ENCODE measurements around the gene SFTPA2. TPM values are rescaled to one million over a fixed set of nuclear protein-coding genes. Genes with fewer than 3 reads are reported as not detected.
"Not testable (repeated sequence)": the region's sequence is repeated elsewhere in the genome, so short reads cannot be mapped to it uniquely, and the experiment has no call there.

SFTPA2 gene
- total RNA-seq, 2 donors from 2014 or later: 0.19 TPM; not detected in 1

GRCh38 chr10:79601939-79602338 is 41.7 kb upstream of the SFTPA2 start:
- Histone ChIP-seq H3K4me1 (no peaks in the 10 kb centered on the region), H3K27me3 (no peaks in the 10 kb centered on the region), H3K4me3 (no peak overlapping the region), H3K9me3 (peaks cover 0 to 12% of the 10 kb centered on the region in 2 donors), H3K36me3 (no peaks in the 10 kb centered on the region), H3K27ac (no peak overlapping the region)
- TF ChIP-seq CTCF (IDR thresholded peaks at IDR 0.05): no peak
- DNase-seq (ENCODE audit: low spot score): no peak

GRCh38 chr10:79599644-79600043 is 39.4 kb upstream of the SFTPA2 start:
- not testable (repeated sequence) for H3K27me3 ChIP-seq; H3K36me3 ChIP-seq; H3K4me3 ChIP-seq; H3K27ac ChIP-seq; DNase-seq (ENCODE audit: low spot score); H3K4me1 ChIP-seq
- H3K9me3 ChIP-seq: peaks cover 0 to 12% of the 10 kb centered on the region in 2 donors

- Histone ChIP-seq H3K4me1 (no peaks in the 10 kb centered on the region), H3K9me3 (peaks cover 0 to 12% of the 10 kb centered on the region in 2 donors), H3K27me3 (no peaks in the 10 kb centered on the region), H3K4me3 (no peak overlapping the region), H3K36me3 (no peaks in the 10 kb centered on the region), H3K27ac (no peak overlapping the region)
- TF ChIP-seq CTCF (IDR thresholded peaks at IDR 0.05): no peak
- no peak for DNase-seq (ENCODE audit: low spot score)
Observed at GRCh38 chr10:79595510-79595909, 35.3 kb upstream of the SFTPA2 start.

GRCh38 chr10:79594565-79594964 is 34.4 kb upstream of the SFTPA2 start:
- H3K27me3 ChIP-seq; H3K4me1 ChIP-seq; H3K4me3 ChIP-seq; H3K36me3 ChIP-seq; H3K27ac ChIP-seq; DNase-seq (ENCODE audit: low spot score): not testable (repeated sequence)
- peaks cover 0 to 12% of the 10 kb centered on the region in 2 donors for H3K9me3 ChIP-seq

- H3K4me1 ChIP-seq: no peaks in the 10 kb centered on the region
- no peak overlapping the region for H3K4me3 ChIP-seq
- H3K36me3 ChIP-seq: no peaks in the 10 kb centered on the region
- no peaks in the 10 kb centered on the region for H3K27me3 ChIP-seq
- peaks cover 0 to 12% of the 10 kb centered on the region in 2 donors for H3K9me3 ChIP-seq
- no peak for TF ChIP-seq CTCF (IDR thresholded peaks at IDR 0.05)
- no peak for DNase-seq (ENCODE audit: low spot score)
- no peak overlapping the region for H3K27ac ChIP-seq
Observed at GRCh38 chr10:79593377-79593776, 33.2 kb upstream of the SFTPA2 start.

- no peaks in the 10 kb centered on the region for H3K4me1 ChIP-seq
- no peak for DNase-seq (ENCODE audit: low spot score)
- no peak overlapping the region for H3K4me3 ChIP-seq
- H3K36me3 ChIP-seq: no peaks in the 10 kb centered on the region
- H3K9me3 ChIP-seq: no peaks in the 10 kb centered on the region
- H3K27ac ChIP-seq: no peak overlapping the region
- no peaks in the 10 kb centered on the region for H3K27me3 ChIP-seq
- TF ChIP-seq CTCF (IDR thresholded peaks at IDR 0.05): no peak
Observed at GRCh38 chr10:79588800-79589199, 28.6 kb upstream of the SFTPA2 start.

GRCh38 chr10:79586933-79587332 is 26.7 kb upstream of the SFTPA2 start:
- DNase-seq (ENCODE audit: low spot score): no peak

More at GRCh38 chr10:79586933-79587332, 26.7 kb upstream of the SFTPA2 start:
- Histone ChIP-seq H3K36me3 (no peaks in the 10 kb centered on the region), H3K4me1 (no peaks in the 10 kb centered on the region), H3K4me3 (no peak overlapping the region), H3K9me3 (no peaks in the 10 kb centered on the region), H3K27me3 (no peaks in the 10 kb centered on the region), H3K27ac (no peak overlapping the region)
- no peak for TF ChIP-seq CTCF (IDR thresholded peaks at IDR 0.05)

Measured in right atrium auricular region (tissue), 2 donors.